PC-3 (cell line): Measurements from ENCODE around the gene GNAS. TPM values are rescaled to one million over a fixed set of nuclear protein-coding genes. Genes with fewer than 3 reads are reported as not detected.

Experiments
- ATAC-seq: fragments of 200-7000 bp; cut with Tn5 transposase; 2 replicates; pipeline ENCODE4 v1.9.1; 2020; ENCODE audit warnings: mild to moderate bottlenecking, moderate library complexity
- BruUV-seq: library from RNA; stranded (reverse); fragments of 400-500 nt; replicated peaks from 2 replicates; lab custom pipeline; 2021; lab: Mats Ljungman, UMichigan
- CTCF ChIA-PET: fragments of 300-600 bp; sonication (Branson Sonifier 250); formaldehyde crosslinking; loops from one replicate; lab custom pipeline; 2022; ENCODE audit warnings: antibody characterized with exemption; lab: Charles Lee
- POLR2A ChIA-PET: fragments of 300-600 bp; sonication (Branson Sonifier 250); formaldehyde crosslinking; loops from one replicate; lab custom pipeline; 2022; ENCODE audit warnings: antibody characterized with exemption; ENCODE audit not compliant: unreplicated experiment; lab: Charles Lee
- DNase-seq: peaks from one replicate; pipeline ENCODE4 v3.0.0-alpha.2; 2015
- H2AFZ ChIP-seq: fragments of 300-600 bp; sonication (generic); 2 replicates; pipeline ENCODE4 v1.6.0; 2016; ENCODE audit warnings: antibody characterized with exemption, low read length
- H3F3A ChIP-seq: fragments of 300-600 bp; sonication (generic); one replicate; pipeline ENCODE4 v1.6.0; 2017; ENCODE audit warnings: antibody characterized with exemption, low read length, control low read depth, mild to moderate bottlenecking; ENCODE audit not compliant: unreplicated experiment
- H3K27ac ChIP-seq: fragments of 300-600 bp; sonication (generic); 2 replicates; pipeline ENCODE4 v1.5.1; 2016; ENCODE audit warnings: mild to moderate bottlenecking, low read length
- H3K27me3 ChIP-seq: fragments of 300-600 bp; sonication (generic); 2 replicates; pipeline ENCODE4 v1.6.1; 2016; ENCODE audit warnings: low read length, mixed read lengths
- H3K36me3 ChIP-seq: fragments of 300-600 bp; sonication (generic); 2 replicates; pipeline ENCODE4 v1.6.1; 2016; ENCODE audit warnings: low read depth, mixed run types, low read length, mixed read lengths
- H3K4me1 ChIP-seq: fragments of 300-600 bp; sonication (generic); 2 replicates; pipeline ENCODE4 v1.5.1; 2016; ENCODE audit warnings: low read length; ENCODE audit not compliant: insufficient read depth
- H3K4me2 ChIP-seq: fragments of 300-600 bp; sonication (generic); 2 replicates; pipeline ENCODE4 v1.6.0; 2016; ENCODE audit warnings: low read length
- H3K4me3 ChIP-seq: fragments of 300-600 bp; sonication (generic); 2 replicates; pipeline ENCODE4 v1.5.1; 2016; ENCODE audit warnings: mild to moderate bottlenecking, low read length, mixed read lengths
- H3K79me2 ChIP-seq: fragments of 300-600 bp; sonication (generic); 2 replicates; pipeline ENCODE4 v1.6.1; 2017; ENCODE audit warnings: low read length, mixed read lengths
- H3K9ac ChIP-seq: fragments of 300-600 bp; sonication (generic); 2 replicates; pipeline ENCODE4 v1.6.0; 2016; ENCODE audit warnings: mild to moderate bottlenecking, low read length
- H3K9me2 ChIP-seq: fragments of 300-600 bp; sonication (generic); replicated peaks from 2 replicates; pipeline ENCODE4 v1.6.1; 2016; ENCODE audit warnings: mixed run types, low read length, mixed read lengths
- H3K9me3 ChIP-seq: fragments of 300-600 bp; sonication (generic); 2 replicates; pipeline ENCODE4 v1.6.1; 2016; ENCODE audit warnings: low read length, mixed read lengths
- H4K20me1 ChIP-seq: fragments of 300-600 bp; sonication (generic); 2 replicates; pipeline ENCODE4 v1.6.1; 2016; ENCODE audit warnings: low read length, mixed read lengths
- EZH2 ChIP-seq: fragments of 300-600 bp; sonication (generic); IDR thresholded peaks from one replicate; pipeline ENCODE4 v1.6.1; 2017; ENCODE audit warnings: antibody characterized with exemption, mild to moderate bottlenecking, low read length; ENCODE audit not compliant: unreplicated experiment
- EZH2phosphoT487 ChIP-seq: fragments of 300-600 bp; sonication (generic); IDR thresholded peaks from 2 replicates; pipeline ENCODE4 v1.6.1; 2018; ENCODE audit warnings: mild to moderate bottlenecking, antibody characterized with exemption, low read length, borderline replicate concordance
- intact Hi-C: fragments of 100-400 bp; cut with micrococcal nuclease; formaldehyde crosslinking; loops from 2 replicates; pipeline ENCODE4 v1.9.0; 2023
- total RNA-seq: library from RNA; depleted of rRNA; stranded (reverse); fragments of >200 nt; gene quantifications from 2 replicates; pipeline ENCODE4 v1.2.3, GENCODE V29; 2014
- TF ChIP-seq, protein P1 (sequence below): fragments of 300-600 bp; sonication (generic); conservative IDR thresholded peaks from 2 replicates; pipeline ENCODE4 v1.5.1; 2017; ENCODE audit warnings: antibody characterized with exemption, low read depth, mild to moderate bottlenecking, low read length

Gene GNAS
- total RNA-seq, 1 experiment from 2014 or later: 694 TPM

DNA sequence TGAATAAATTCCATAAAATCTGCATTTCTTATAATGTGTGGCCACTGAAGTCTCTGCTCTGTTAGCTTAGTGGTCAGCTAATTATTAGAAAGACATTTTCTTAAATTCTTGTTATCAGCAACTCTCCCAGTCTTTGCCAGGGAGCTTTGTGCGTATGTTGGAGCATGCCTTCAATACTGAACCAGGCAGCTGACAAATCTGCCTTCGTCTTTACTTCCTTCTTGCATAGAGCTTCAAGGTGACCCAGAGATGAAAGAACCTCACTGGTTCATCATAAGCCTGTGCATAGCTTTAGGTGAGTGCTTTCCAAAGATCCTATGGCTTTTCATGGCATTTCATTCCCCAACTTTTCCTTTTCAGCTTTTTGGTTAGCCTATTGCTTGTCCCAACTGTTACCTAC is 85.6 kb downstream of the GNAS start:
- H3K4me2 ChIP-seq: no peak overlapping the region
- H4K20me1 ChIP-seq: no peaks in the 10 kb centered on the region
- no peak overlapping the region for H3K9ac ChIP-seq
- H3K9me3 ChIP-seq: no peaks in the 10 kb centered on the region
- no peaks in the 10 kb centered on the region for H3K4me1 ChIP-seq
- H2AFZ ChIP-seq: no peak overlapping the region
- ChIA-PET CTCF (no interaction called here), POLR2A (no interaction called here)
- intact Hi-C loops: no loop called here
- no TSS peak for BruUV-seq
- no peaks in the 10 kb centered on the region for H3K36me3 ChIP-seq
- H3K27ac ChIP-seq: no peak overlapping the region
- no peaks in the 10 kb centered on the region for H3K79me2 ChIP-seq
- no peak for TF ChIP-seq EZH2phosphoT487
- TF ChIP-seq, protein P1, sequence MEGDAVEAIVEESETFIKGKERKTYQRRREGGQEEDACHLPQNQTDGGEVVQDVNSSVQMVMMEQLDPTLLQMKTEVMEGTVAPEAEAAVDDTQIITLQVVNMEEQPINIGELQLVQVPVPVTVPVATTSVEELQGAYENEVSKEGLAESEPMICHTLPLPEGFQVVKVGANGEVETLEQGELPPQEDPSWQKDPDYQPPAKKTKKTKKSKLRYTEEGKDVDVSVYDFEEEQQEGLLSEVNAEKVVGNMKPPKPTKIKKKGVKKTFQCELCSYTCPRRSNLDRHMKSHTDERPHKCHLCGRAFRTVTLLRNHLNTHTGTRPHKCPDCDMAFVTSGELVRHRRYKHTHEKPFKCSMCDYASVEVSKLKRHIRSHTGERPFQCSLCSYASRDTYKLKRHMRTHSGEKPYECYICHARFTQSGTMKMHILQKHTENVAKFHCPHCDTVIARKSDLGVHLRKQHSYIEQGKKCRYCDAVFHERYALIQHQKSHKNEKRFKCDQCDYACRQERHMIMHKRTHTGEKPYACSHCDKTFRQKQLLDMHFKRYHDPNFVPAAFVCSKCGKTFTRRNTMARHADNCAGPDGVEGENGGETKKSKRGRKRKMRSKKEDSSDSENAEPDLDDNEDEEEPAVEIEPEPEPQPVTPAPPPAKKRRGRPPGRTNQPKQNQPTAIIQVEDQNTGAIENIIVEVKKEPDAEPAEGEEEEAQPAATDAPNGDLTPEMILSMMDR: no peak
- TF ChIP-seq EZH2: no peak
- no peaks in the 10 kb centered on the region for H3F3A ChIP-seq
- ATAC-seq (no peak), DNase-seq (no peak)
- H3K4me3 ChIP-seq: no peak overlapping the region
- peaks cover 80% of the 10 kb centered on the region for H3K27me3 ChIP-seq
- H3K9me2 ChIP-seq: no peaks in the 10 kb centered on the region

DNA sequence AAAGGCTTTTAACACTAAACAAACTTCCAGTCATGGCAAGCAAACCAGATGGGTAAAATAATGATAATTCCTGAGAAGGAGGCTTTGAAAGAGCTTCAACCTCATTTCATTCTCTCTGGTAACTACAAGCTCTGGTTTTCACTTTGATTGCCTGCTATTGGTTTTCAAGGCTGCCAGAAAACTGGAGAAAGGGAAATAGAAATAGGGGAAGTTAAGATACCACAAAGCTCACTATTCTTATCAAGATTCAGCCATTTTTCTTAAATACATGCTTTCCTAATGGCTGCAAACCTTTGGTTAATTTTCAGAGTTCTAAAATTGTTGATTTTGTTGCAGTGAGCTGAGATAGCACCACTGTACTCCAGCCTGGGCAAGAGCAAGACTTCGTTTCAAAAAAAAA is 86.0 kb downstream of the GNAS start:
- Histone ChIP-seq H3K9ac (no peak overlapping the region), H3K4me1 (no peaks in the 10 kb centered on the region), H3K9me3 (no peaks in the 10 kb centered on the region), H2AFZ (no peak overlapping the region), H3K4me2 (no peak overlapping the region), H3K36me3 (no peaks in the 10 kb centered on the region), H3K27ac (no peak overlapping the region), H3K9me2 (no peaks in the 10 kb centered on the region), H3K79me2 (no peaks in the 10 kb centered on the region), H4K20me1 (no peaks in the 10 kb centered on the region), H3K27me3 (peaks cover 80% of the 10 kb centered on the region), H3F3A (no peaks in the 10 kb centered on the region), H3K4me3 (no peak overlapping the region)
- BruUV-seq: no TSS peak
- ChIA-PET POLR2A (no interaction called here), CTCF (no interaction called here)
- intact Hi-C loops: no loop called here
- ATAC-seq: no peak
- no peak for TF ChIP-seq EZH2
- no peak for TF ChIP-seq EZH2phosphoT487
- TF ChIP-seq, protein P1: no peak
- DNase-seq: no peak

DNA sequence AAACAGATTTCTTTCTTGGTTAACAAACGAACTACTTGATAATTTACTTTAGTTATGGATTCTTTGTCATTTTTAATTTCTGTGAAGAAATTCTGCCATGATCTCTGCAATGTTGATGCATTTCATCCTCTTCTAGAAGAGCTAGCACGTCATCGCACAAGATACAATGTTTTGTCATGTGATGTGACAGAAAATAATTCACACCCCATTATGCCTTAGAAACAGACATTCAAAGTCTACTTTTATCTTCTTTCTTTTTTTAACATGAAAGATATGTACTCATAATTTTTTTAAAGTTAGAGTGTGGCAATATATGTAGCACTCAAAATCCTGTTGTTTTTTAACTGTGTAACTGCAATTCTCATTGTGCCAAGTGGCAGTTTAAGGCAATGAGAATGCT is 89.0 kb downstream of the GNAS start:
- ATAC-seq (no peak), DNase-seq (no peak)
- ChIA-PET CTCF (no interaction called here), POLR2A (no interaction called here)
- H2AFZ ChIP-seq: no peak overlapping the region
- H3K4me1 ChIP-seq: no peaks in the 10 kb centered on the region
- no peaks in the 10 kb centered on the region for H3K9me2 ChIP-seq
- H3K27ac ChIP-seq: no peak overlapping the region
- no TSS peak for BruUV-seq
- TF ChIP-seq, protein P1: no peak
- TF ChIP-seq EZH2: no peak
- TF ChIP-seq EZH2phosphoT487: no peak
- H3K36me3 ChIP-seq: no peaks in the 10 kb centered on the region
- no peak overlapping the region for H3K4me2 ChIP-seq
- no peaks in the 10 kb centered on the region for H4K20me1 ChIP-seq
- H3F3A ChIP-seq: no peaks in the 10 kb centered on the region
- no peak overlapping the region for H3K4me3 ChIP-seq
- H3K9ac ChIP-seq: no peak overlapping the region
- intact Hi-C loops: no loop called here
- no peaks in the 10 kb centered on the region for H3K79me2 ChIP-seq
- peaks cover 69% of the 10 kb centered on the region for H3K27me3 ChIP-seq
- no peaks in the 10 kb centered on the region for H3K9me3 ChIP-seq
